ENCODE results near the gene KLF11. TPM values are rescaled to one million over a fixed set of nuclear protein-coding genes. Genes with fewer than 3 reads are reported as not detected.

The KLF11 gene
- polyA plus RNA-seq, 2 of the 4 experiments (the other 2 are of a cell fraction) = 2.8 to 8.2 TPM

DNA sequence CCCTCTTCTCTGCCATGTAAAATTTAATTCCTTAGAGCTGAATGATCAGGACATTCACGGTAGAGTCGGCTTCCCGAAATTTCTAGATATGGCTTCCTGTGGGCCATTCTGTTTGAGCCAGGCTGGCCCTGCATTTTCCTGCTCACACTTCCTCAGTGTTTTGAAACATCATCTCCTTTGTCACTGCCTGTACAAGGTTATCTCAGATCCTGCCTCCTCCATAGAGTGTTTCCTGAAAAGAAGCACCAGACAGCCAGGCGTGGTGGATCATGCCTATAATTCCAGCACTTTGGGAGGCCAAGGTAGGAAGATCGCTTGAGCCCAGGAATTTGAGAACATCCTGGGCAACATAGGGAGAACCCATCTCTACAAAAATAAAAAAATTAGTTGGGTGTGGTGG lies 48.3 kb upstream of the KLF11 start:
- DNase-seq (ENCODE audit: low read depth in 1 of 2, low spot score in 1 of 2) = no peak
- CTCF ChIA-PET = interaction anchor here (2.2 to 7.1 kb wide), 2 partner anchors 12 to 182 kb away, joined by 10 to 58 read pairs; no protein-coding TSS in a partner anchor
- ATAC-seq = no peak
- POLR2A ChIA-PET = no interaction called here
- FAIRE-seq = no peak
- WGBS (ENCODE audit: missing lambda C conversion rate) = 89% methylated on average over 5 of the region's 5 CpGs
- Histone ChIP-seq H3K4me2 (no peak overlapping the region), H3K9me3 (no peaks in the 10 kb centered on the region), H3K27ac (no peak overlapping the region), H3K4me1 (no peaks in the 10 kb centered on the region), H3K4me3 (no peak overlapping the region)
- TF ChIP-seq JUN (IDR thresholded peaks at IDR 0.05) (no peak), ZNF302 (CRISPR knock-in tag; IDR thresholded peaks at IDR 0.05) (no peak), SMC3 (IDR thresholded peaks at IDR 0.05) (no peak), HEYL (CRISPR knock-in tag; IDR thresholded peaks at IDR 0.05) (no peak), PHF8 (IDR thresholded peaks at IDR 0.05; ENCODE audit: borderline replicate concordance, low read depth) (no peak), CBX8 (IDR thresholded peaks at IDR 0.05) (no peak), NPAS2 (CRISPR knock-in tag; IDR thresholded peaks at IDR 0.05; ENCODE audit: borderline replicate concordance) (no peak), RNF2 (IDR thresholded peaks at IDR 0.05; ENCODE audit: borderline replicate concordance, low read depth) (no peak), FOSB (CRISPR knock-in tag; IDR thresholded peaks at IDR 0.05) (no peak)
- TF ChIP-seq, protein P1, sequence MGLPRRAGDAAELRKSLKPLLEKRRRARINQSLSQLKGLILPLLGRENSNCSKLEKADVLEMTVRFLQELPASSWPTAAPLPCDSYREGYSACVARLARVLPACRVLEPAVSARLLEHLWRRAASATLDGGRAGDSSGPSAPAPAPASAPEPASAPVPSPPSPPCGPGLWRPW (IDR thresholded peaks at IDR 0.05) = no peak

DNA sequence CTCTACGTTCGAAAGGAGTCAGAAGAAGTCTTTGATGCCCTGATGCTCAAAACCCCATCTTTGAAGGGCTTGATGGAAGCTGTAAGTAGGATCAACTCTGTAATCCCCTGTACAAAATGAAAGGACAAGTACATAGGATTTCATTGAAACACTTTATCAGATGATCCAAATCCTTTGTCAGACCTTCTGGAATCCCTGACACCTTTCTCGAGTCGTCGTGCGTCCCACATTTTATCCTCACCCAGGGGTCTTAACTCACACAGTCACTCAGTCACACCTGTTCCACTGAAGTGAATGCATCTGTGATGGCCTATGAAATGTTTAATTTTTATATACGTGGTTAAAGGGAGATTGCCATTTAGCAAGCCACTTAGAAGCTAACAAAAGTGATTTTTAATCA lies 47.0 kb upstream of the KLF11 start:
- WGBS (ENCODE audit: missing lambda C conversion rate) = 83% methylated on average over 7 of the region's 7 CpGs
- no peaks in the 10 kb centered on the region for H3K4me1 ChIP-seq
- TF ChIP-seq HOXA7 (CRISPR knock-in tag; IDR thresholded peaks at IDR 0.05) = no peak
- no peak for TF ChIP-seq ZSCAN20 (CRISPR knock-in tag; IDR thresholded peaks at IDR 0.05)
- TF ChIP-seq FOSB (CRISPR knock-in tag; IDR thresholded peaks at IDR 0.05) = no peak
- no peak for TF ChIP-seq SMC3 (IDR thresholded peaks at IDR 0.05)
- TF ChIP-seq HEYL (CRISPR knock-in tag; IDR thresholded peaks at IDR 0.05) = no peak
- TF ChIP-seq MAZ (IDR thresholded peaks at IDR 0.05; ENCODE audit: borderline replicate concordance, low read depth, low read length) = no peak
- no peak for TF ChIP-seq CBX2 (IDR thresholded peaks at IDR 0.05; ENCODE audit: borderline replicate concordance, low read depth)
- TF ChIP-seq JUNB (IDR thresholded peaks at IDR 0.05) = no peak
- no peak for TF ChIP-seq NFE2L2 (conservative IDR thresholded peaks at IDR 0.05; ENCODE audit: low read length)
- no peak for TF ChIP-seq JUN (IDR thresholded peaks at IDR 0.05)
- no peak for TF ChIP-seq KDM1A (IDR thresholded peaks at IDR 0.05; ENCODE audit: low read depth)
- TF ChIP-seq HDAC2 (IDR thresholded peaks at IDR 0.05) = no peak
- no peak for TF ChIP-seq HOXB5 (CRISPR knock-in tag; IDR thresholded peaks at IDR 0.05)
- no peak for TF ChIP-seq PHF8 (IDR thresholded peaks at IDR 0.05; ENCODE audit: borderline replicate concordance, low read depth)
- no peak for TF ChIP-seq POLR2A (IDR thresholded peaks at IDR 0.05; ENCODE audit: low read length)
- no peak for TF ChIP-seq MAFK (IDR thresholded peaks at IDR 0.05; ENCODE audit: partially characterized antibody)
- H3K27ac ChIP-seq = no peak overlapping the region
- ATAC-seq (no peak), DNase-seq (ENCODE audit: low read depth in 1 of 2, low spot score in 1 of 2) (no peak), FAIRE-seq (no peak)
- no peak overlapping the region for H3K4me3 ChIP-seq
- no peak overlapping the region for H3K4me2 ChIP-seq
- ChIA-PET POLR2A (no interaction called here), CTCF (interaction anchor here (0.9 to 7.1 kb wide), 5 partner anchors 13 to 439 kb away, joined by 3 to 58 read pairs (median 4); no protein-coding TSS in a partner anchor)
- no peaks in the 10 kb centered on the region for H3K9me3 ChIP-seq

DNA sequence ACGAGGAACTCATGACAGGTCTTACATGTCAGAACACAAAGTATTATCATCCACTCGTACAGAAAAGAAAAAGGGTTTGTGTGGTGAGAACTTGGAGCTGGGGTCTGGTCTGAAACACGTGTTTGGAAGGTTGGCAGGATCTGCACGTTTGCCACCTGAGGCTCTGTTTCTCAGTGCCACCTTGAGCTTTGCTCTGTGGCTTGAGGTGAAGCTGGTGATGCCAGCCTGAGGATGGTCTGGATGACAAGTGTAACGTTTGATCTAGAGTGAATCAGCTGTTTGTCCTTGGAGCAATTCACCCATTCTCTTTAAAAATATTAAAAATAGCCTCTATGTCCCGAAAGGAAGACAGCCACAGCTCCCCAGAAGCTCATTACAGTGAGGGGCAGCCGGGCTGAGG lies 45.4 kb upstream of the KLF11 start:
- no peak for ATAC-seq
- H3K4me1 ChIP-seq = no peaks in the 10 kb centered on the region
- ChIA-PET CTCF (interaction anchor here (0.5 to 1.6 kb wide), 5 partner anchors 12 to 184 kb away, joined by 3 to 5 read pairs (median 4); no protein-coding TSS in a partner anchor), POLR2A (no interaction called here)
- FAIRE-seq = no peak
- 41% methylated on average over 7 of the region's 7 CpGs for WGBS (ENCODE audit: missing lambda C conversion rate)
- H3K4me2 ChIP-seq = no peak overlapping the region
- H3K27ac ChIP-seq = no peak overlapping the region
- TF ChIP-seq POLR2A (IDR thresholded peaks at IDR 0.05; ENCODE audit: low read length) (no peak), EP300 (IDR thresholded peaks at IDR 0.05) (no peak), NFE2L2 (conservative IDR thresholded peaks at IDR 0.05; ENCODE audit: low read length) (no peak), ESRRA (IDR thresholded peaks at IDR 0.05; ENCODE audit: borderline replicate concordance, low read length) (no peak)
- TF ChIP-seq, protein P2, sequence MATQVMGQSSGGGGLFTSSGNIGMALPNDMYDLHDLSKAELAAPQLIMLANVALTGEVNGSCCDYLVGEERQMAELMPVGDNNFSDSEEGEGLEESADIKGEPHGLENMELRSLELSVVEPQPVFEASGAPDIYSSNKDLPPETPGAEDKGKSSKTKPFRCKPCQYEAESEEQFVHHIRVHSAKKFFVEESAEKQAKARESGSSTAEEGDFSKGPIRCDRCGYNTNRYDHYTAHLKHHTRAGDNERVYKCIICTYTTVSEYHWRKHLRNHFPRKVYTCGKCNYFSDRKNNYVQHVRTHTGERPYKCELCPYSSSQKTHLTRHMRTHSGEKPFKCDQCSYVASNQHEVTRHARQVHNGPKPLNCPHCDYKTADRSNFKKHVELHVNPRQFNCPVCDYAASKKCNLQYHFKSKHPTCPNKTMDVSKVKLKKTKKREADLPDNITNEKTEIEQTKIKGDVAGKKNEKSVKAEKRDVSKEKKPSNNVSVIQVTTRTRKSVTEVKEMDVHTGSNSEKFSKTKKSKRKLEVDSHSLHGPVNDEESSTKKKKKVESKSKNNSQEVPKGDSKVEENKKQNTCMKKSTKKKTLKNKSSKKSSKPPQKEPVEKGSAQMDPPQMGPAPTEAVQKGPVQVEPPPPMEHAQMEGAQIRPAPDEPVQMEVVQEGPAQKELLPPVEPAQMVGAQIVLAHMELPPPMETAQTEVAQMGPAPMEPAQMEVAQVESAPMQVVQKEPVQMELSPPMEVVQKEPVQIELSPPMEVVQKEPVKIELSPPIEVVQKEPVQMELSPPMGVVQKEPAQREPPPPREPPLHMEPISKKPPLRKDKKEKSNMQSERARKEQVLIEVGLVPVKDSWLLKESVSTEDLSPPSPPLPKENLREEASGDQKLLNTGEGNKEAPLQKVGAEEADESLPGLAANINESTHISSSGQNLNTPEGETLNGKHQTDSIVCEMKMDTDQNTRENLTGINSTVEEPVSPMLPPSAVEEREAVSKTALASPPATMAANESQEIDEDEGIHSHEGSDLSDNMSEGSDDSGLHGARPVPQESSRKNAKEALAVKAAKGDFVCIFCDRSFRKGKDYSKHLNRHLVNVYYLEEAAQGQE (IDR thresholded peaks at IDR 0.05) = no peak
- no peak for DNase-seq (ENCODE audit: low read depth in 1 of 2, low spot score in 1 of 2)
- H3K9me3 ChIP-seq = no peaks in the 10 kb centered on the region
- no peak overlapping the region for H3K4me3 ChIP-seq
